Measurements from ENCODE around the gene ROPN1B. TPM values are rescaled to one million over a fixed set of nuclear protein-coding genes. Genes with fewer than 3 reads are reported as not detected.

The ROPN1B gene
- total and polyA plus RNA-seq, 2 experiments from 2014 or later, result not detected

DNA sequence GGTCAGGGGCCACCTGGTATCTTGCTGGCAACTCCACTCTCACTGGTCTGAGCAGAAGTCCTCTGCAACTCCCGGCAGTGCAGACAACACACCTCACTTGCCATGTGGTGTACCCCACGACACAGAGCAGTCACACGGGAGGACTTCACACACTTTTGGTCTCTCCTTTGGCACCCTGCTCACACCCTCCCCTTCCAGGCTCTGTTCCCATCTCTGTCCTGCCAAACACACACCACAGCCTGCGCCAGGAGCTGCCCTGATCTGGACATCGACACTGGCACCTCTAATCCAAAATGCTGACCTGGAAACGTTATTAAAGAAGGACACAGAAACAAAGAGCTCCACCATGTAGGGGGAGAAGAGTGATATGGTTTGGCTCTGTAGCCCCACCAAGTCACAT, 57.8 kb downstream of the ROPN1B start:
- Histone ChIP-seq H3F3A (replicated peaks; ENCODE audit: low read depth) (no peaks in the 10 kb centered on the region), H3K4me3 (no peak overlapping the region), H3K4me2 (no peak overlapping the region), H3K27me3 (ENCODE audit: insufficient read depth) (no peaks in the 10 kb centered on the region), H3K79me2 (replicated peaks; ENCODE audit: insufficient read depth) (no peaks in the 10 kb centered on the region), H3K9me2 (ENCODE audit: insufficient read depth) (peaks cover 4% of the 10 kb centered on the region; the same call in 1 of the 2 replicates), H2AFZ (no peak overlapping the region), H3K4me1 (ENCODE audit: insufficient read depth) (peaks cover 13% of the 10 kb centered on the region), H3K27ac (ENCODE audit: low read depth) (no peak overlapping the region), H4K20me1 (replicated peaks; ENCODE audit: insufficient read depth) (no peaks in the 10 kb centered on the region), H3K36me3 (ENCODE audit: insufficient read depth) (peaks cover 9% of the 10 kb centered on the region)
- peaks cover 44% of the 10 kb centered on the region for H3K36me3 Mint-ChIP-seq (ENCODE audit: low read depth)
- peaks cover 19% of the 10 kb centered on the region for H3K4me1 Mint-ChIP-seq
- ATAC-seq, result no peak
- DNase-seq (ENCODE audit: low spot score), result no peak
- no peak for TF ChIP-seq CREB1 (CRISPR knock-in tag; IDR thresholded peaks at IDR 0.05; ENCODE audit: low read depth)
- TF ChIP-seq ZNF331 (CRISPR knock-in tag; IDR thresholded peaks at IDR 0.05; ENCODE audit: low read depth), result no peak
- no peak for TF ChIP-seq ZNF114 (CRISPR knock-in tag; IDR thresholded peaks at IDR 0.05)
- no peak for TF ChIP-seq STAT1 (IDR thresholded peaks at IDR 0.05; ENCODE audit: unreplicated experiment)
- TF ChIP-seq, protein P1, sequence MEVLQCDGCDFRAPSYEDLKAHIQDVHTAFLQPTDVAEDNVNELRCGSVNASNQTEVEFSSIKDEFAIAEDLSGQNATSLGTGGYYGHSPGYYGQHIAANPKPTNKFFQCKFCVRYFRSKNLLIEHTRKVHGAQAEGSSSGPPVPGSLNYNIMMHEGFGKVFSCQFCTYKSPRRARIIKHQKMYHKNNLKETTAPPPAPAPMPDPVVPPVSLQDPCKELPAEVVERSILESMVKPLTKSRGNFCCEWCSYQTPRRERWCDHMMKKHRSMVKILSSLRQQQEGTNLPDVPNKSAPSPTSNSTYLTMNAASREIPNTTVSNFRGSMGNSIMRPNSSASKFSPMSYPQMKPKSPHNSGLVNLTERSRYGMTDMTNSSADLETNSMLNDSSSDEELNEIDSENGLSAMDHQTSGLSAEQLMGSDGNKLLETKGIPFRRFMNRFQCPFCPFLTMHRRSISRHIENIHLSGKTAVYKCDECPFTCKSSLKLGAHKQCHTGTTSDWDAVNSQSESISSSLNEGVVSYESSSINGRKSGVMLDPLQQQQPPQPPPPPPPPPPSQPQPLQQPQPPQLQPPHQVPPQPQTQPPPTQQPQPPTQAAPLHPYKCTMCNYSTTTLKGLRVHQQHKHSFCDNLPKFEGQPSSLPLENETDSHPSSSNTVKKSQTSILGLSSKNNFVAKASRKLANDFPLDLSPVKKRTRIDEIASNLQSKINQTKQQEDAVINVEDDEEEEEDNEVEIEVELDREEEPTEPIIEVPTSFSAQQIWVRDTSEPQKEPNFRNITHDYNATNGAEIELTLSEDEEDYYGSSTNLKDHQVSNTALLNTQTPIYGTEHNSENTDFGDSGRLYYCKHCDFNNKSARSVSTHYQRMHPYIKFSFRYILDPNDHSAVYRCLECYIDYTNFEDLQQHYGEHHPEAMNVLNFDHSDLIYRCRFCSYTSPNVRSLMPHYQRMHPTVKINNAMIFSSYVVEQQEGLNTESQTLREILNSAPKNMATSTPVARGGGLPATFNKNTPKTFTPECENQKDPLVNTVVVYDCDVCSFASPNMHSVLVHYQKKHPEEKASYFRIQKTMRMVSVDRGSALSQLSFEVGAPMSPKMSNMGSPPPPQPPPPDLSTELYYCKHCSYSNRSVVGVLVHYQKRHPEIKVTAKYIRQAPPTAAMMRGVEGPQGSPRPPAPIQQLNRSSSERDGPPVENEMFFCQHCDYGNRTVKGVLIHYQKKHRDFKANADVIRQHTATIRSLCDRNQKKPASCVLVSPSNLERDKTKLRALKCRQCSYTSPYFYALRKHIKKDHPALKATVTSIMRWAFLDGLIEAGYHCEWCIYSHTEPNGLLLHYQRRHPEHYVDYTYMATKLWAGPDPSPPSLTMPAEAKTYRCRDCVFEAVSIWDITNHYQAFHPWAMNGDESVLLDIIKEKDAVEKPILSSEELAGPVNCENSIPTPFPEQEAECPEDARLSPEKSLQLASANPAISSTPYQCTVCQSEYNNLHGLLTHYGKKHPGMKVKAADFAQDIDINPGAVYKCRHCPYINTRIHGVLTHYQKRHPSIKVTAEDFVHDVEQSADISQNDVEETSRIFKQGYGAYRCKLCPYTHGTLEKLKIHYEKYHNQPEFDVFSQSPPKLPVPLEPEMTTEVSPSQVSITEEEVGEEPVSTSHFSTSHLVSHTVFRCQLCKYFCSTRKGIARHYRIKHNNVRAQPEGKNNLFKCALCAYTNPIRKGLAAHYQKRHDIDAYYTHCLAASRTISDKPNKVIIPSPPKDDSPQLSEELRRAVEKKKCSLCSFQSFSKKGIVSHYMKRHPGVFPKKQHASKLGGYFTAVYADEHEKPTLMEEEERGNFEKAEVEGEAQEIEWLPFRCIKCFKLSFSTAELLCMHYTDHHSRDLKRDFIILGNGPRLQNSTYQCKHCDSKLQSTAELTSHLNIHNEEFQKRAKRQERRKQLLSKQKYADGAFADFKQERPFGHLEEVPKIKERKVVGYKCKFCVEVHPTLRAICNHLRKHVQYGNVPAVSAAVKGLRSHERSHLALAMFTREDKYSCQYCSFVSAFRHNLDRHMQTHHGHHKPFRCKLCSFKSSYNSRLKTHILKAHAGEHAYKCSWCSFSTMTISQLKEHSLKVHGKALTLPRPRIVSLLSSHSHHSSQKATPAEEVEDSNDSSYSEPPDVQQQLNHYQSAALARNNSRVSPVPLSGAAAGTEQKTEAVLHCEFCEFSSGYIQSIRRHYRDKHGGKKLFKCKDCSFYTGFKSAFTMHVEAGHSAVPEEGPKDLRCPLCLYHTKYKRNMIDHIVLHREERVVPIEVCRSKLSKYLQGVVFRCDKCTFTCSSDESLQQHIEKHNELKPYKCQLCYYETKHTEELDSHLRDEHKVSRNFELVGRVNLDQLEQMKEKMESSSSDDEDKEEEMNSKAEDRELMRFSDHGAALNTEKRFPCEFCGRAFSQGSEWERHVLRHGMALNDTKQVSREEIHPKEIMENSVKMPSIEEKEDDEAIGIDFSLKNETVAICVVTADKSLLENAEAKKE (CRISPR knock-in tag; IDR thresholded peaks at IDR 0.05), result no peak
- TF ChIP-seq, protein P2, sequence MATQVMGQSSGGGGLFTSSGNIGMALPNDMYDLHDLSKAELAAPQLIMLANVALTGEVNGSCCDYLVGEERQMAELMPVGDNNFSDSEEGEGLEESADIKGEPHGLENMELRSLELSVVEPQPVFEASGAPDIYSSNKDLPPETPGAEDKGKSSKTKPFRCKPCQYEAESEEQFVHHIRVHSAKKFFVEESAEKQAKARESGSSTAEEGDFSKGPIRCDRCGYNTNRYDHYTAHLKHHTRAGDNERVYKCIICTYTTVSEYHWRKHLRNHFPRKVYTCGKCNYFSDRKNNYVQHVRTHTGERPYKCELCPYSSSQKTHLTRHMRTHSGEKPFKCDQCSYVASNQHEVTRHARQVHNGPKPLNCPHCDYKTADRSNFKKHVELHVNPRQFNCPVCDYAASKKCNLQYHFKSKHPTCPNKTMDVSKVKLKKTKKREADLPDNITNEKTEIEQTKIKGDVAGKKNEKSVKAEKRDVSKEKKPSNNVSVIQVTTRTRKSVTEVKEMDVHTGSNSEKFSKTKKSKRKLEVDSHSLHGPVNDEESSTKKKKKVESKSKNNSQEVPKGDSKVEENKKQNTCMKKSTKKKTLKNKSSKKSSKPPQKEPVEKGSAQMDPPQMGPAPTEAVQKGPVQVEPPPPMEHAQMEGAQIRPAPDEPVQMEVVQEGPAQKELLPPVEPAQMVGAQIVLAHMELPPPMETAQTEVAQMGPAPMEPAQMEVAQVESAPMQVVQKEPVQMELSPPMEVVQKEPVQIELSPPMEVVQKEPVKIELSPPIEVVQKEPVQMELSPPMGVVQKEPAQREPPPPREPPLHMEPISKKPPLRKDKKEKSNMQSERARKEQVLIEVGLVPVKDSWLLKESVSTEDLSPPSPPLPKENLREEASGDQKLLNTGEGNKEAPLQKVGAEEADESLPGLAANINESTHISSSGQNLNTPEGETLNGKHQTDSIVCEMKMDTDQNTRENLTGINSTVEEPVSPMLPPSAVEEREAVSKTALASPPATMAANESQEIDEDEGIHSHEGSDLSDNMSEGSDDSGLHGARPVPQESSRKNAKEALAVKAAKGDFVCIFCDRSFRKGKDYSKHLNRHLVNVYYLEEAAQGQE (IDR thresholded peaks at IDR 0.05; ENCODE audit: unreplicated experiment), result no peak
- no peak for TF ChIP-seq POLR2AphosphoS5 (IDR thresholded peaks at IDR 0.05; ENCODE audit: low read depth)
- no peak for TF ChIP-seq JUNB (IDR thresholded peaks at IDR 0.05; ENCODE audit: unreplicated experiment)
- TF ChIP-seq NANOG (IDR thresholded peaks at IDR 0.05; ENCODE audit: borderline replicate concordance), result no peak
- no peak for TF ChIP-seq EZH2 (IDR thresholded peaks at IDR 0.05; ENCODE audit: low read depth, unreplicated experiment)
- TF ChIP-seq, protein P3, sequence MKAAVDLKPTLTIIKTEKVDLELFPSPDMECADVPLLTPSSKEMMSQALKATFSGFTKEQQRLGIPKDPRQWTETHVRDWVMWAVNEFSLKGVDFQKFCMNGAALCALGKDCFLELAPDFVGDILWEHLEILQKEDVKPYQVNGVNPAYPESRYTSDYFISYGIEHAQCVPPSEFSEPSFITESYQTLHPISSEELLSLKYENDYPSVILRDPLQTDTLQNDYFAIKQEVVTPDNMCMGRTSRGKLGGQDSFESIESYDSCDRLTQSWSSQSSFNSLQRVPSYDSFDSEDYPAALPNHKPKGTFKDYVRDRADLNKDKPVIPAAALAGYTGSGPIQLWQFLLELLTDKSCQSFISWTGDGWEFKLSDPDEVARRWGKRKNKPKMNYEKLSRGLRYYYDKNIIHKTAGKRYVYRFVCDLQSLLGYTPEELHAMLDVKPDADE (IDR thresholded peaks at IDR 0.05), result no peak
- TF ChIP-seq, protein P4, sequence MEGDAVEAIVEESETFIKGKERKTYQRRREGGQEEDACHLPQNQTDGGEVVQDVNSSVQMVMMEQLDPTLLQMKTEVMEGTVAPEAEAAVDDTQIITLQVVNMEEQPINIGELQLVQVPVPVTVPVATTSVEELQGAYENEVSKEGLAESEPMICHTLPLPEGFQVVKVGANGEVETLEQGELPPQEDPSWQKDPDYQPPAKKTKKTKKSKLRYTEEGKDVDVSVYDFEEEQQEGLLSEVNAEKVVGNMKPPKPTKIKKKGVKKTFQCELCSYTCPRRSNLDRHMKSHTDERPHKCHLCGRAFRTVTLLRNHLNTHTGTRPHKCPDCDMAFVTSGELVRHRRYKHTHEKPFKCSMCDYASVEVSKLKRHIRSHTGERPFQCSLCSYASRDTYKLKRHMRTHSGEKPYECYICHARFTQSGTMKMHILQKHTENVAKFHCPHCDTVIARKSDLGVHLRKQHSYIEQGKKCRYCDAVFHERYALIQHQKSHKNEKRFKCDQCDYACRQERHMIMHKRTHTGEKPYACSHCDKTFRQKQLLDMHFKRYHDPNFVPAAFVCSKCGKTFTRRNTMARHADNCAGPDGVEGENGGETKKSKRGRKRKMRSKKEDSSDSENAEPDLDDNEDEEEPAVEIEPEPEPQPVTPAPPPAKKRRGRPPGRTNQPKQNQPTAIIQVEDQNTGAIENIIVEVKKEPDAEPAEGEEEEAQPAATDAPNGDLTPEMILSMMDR (conservative IDR thresholded peaks at IDR 0.05; ENCODE audit: low read depth in 2 of 2), result no peak
- TF ChIP-seq EZH2phosphoT487 (IDR thresholded peaks at IDR 0.05; ENCODE audit: unreplicated experiment), result no peak
- H3K27me3 Mint-ChIP-seq (ENCODE audit: insufficient read depth, low read depth, poor library complexity), result peaks cover 20% of the 10 kb centered on the region
- H3K27ac Mint-ChIP-seq, result no peak overlapping the region
- H3K9me3 Mint-ChIP-seq, result peaks cover 34% of the 10 kb centered on the region
- no peak overlapping the region; the same call in 2 of the 3 replicates for H3K4me3 Mint-ChIP-seq

All from GM23338 (cell line).